Adrenal gland (tissue), 5 donors: ENCODE measurements around the gene RNF223.

ENCODE experiments used
- CTCF ChIP-seq, 6 experiments: fragments of 450-650 bp in 4 of 6; fragments of 200-600 bp in 2 of 6; sonication (generic) in 1 of 6; IDR thresholded peaks; 1 replicate in 5 of 6; 2 replicates in 1 of 6; pipeline versions ENCODE4 v1.5.1 to v1.8.0; 2016 to 2021; ENCODE audit warnings: antibody characterized with exemption in 6 of 6, mild to moderate bottlenecking in 2 of 6, moderate library complexity in 1 of 6
- POLR2A ChIP-seq, 2 donors: fragments of 450-650 bp; IDR thresholded peaks; one replicate each; pipeline ENCODE4 v1.6.1; 2017; ENCODE audit warnings: antibody characterized with exemption in 2 of 2, mild to moderate bottlenecking in 2 of 2, moderate library complexity in 1 of 2
- donor health status: DM: no; HTN: no; CAD: no.

- TF ChIP-seq CTCF (IDR thresholded peaks at IDR 0.05) (no peak), POLR2A (IDR thresholded peaks at IDR 0.05) (no peak)
These were observed 46.9 kb upstream of the RNF223 start for GRCh38 chr1:1120866-1121591.
